IMR-90 (cell line): ENCODE results near the gene B4GALNT2. TPM values are rescaled to one million over a fixed set of nuclear protein-coding genes. Genes with fewer than 3 reads are reported as not detected.
"Not testable (repeated sequence)": the region's sequence is repeated elsewhere in the genome, so short reads cannot be mapped to it uniquely, and the experiment has no call there.

Experiments
- ATAC-seq: fragments of 200-7000 bp; cut with Tn5 transposase; 2 replicates; pipeline ENCODE4 v1.9.1; 2020; ENCODE audit warnings: low read depth, mild to moderate bottlenecking, moderate library complexity
- BruUV-seq: library from RNA; stranded (reverse); fragments of 400-500 nt; replicated peaks from 2 replicates; lab custom pipeline; 2021; lab: Mats Ljungman, UMichigan
- CTCF ChIA-PET: fragments of 300-600 bp; formaldehyde crosslinking; extraction: SDS; loops from one replicate; lab custom pipeline; 2021; ENCODE audit warnings: antibody characterized with exemption; lab: Yijun Ruan, JAX
- POLR2A ChIA-PET: fragments of 300-600 bp; sonication (Branson Sonifier 250); formaldehyde crosslinking; loops from one replicate; lab custom pipeline; 2022; ENCODE audit warnings: antibody characterized with exemption; ENCODE audit not compliant: unreplicated experiment; lab: Charles Lee
- DNase-seq: peaks from one replicate; pipeline ENCODE4 v3.0.0; 2013
- H2AFZ ChIP-seq: replicated peaks from 2 replicates; pipeline ENCODE3; 2013; ENCODE audit warnings: low read length, mild to moderate bottlenecking; ENCODE audit not compliant: poor library complexity
- H2AK5ac ChIP-seq: 2 replicates; pipeline ENCODE4 v1.6.1; 2013; ENCODE audit warnings: low read depth, low read length, inconsistent platforms
- H2AK9ac ChIP-seq: replicated peaks from 2 replicates; pipeline ENCODE3; 2013; ENCODE audit warnings: mild to moderate bottlenecking, low read depth, low read length, moderate library complexity; ENCODE audit not compliant: poor library complexity
- H2BK120ac ChIP-seq: 2 replicates; pipeline ENCODE4 v1.6.1; 2013; ENCODE audit warnings: low read depth, low read length, inconsistent platforms
- H2BK15ac ChIP-seq: 3 replicates; pipeline ENCODE4 v1.6.1; 2013; ENCODE audit warnings: low read depth, low read length, inconsistent platforms
- H2BK20ac ChIP-seq: 2 replicates; pipeline ENCODE4 v1.6.1; 2013; ENCODE audit warnings: low read depth, mild to moderate bottlenecking, inconsistent platforms, low read length, moderate library complexity
- H2BK5ac ChIP-seq: 2 replicates; pipeline ENCODE4 v1.6.1; 2013; ENCODE audit warnings: mild to moderate bottlenecking, low read depth, low read length, inconsistent platforms; ENCODE audit not compliant: poor library complexity, severe bottlenecking
- H3K14ac ChIP-seq: replicated peaks from 2 replicates; pipeline ENCODE4 v1.6.1; 2013; ENCODE audit warnings: low read depth, low read length, inconsistent platforms
- H3K18ac ChIP-seq: 2 replicates; pipeline ENCODE4 v1.6.1; 2013; ENCODE audit warnings: low read depth, low read length, control low read depth
- H3K23ac ChIP-seq: 2 replicates; pipeline ENCODE4 v1.6.1; 2013; ENCODE audit warnings: low read depth, low read length, inconsistent platforms
- H3K27ac ChIP-seq: 2 replicates; pipeline ENCODE4 v1.5.1; 2013; ENCODE audit warnings: mild to moderate bottlenecking, control low read depth, low read length; ENCODE audit not compliant: insufficient read depth
- H3K27me3 ChIP-seq: 2 replicates; pipeline ENCODE4 v1.6.1; 2013; ENCODE audit warnings: low read length; ENCODE audit not compliant: control insufficient read depth, insufficient read depth
- H3K36me3 ChIP-seq: 2 replicates; pipeline ENCODE4 v1.6.1; 2013; ENCODE audit warnings: low read length, mixed read lengths; ENCODE audit not compliant: control insufficient read depth, insufficient read depth
- H3K4ac ChIP-seq: 2 replicates; pipeline ENCODE4 v1.6.1; 2013; ENCODE audit warnings: low read depth, low read length, inconsistent platforms
- H3K4me1 ChIP-seq: 2 replicates; pipeline ENCODE4 v1.6.1; 2013; ENCODE audit warnings: low read length, mixed read lengths; ENCODE audit not compliant: control insufficient read depth, insufficient read depth
- H3K4me2 ChIP-seq: 2 replicates; pipeline ENCODE4 v1.6.1; 2013; ENCODE audit warnings: low read depth, mild to moderate bottlenecking, control low read depth, low read length, moderate library complexity
- H3K4me3 ChIP-seq: 2 replicates; pipeline ENCODE4 v1.5.1; 2013; ENCODE audit warnings: low read depth, mild to moderate bottlenecking, control low read depth, low read length, moderate library complexity; ENCODE audit not compliant: insufficient read depth
- H3K56ac ChIP-seq: 2 replicates; pipeline ENCODE4 v1.6.1; 2013; ENCODE audit warnings: low read length, inconsistent platforms; ENCODE audit not compliant: insufficient read depth; ENCODE audit errors: extremely low read depth
- H3K79me1 ChIP-seq, 2 experiments: 2 replicates each; pipeline ENCODE4 v1.6.1; 2013; ENCODE audit warnings: low read length in 2 of 2, inconsistent platforms in 1 of 2, low read depth in 1 of 2
- H3K9ac ChIP-seq: 2 replicates; pipeline ENCODE4 v1.6.1; 2013; ENCODE audit warnings: low read depth, low read length, control low read depth
- H3K9me1 ChIP-seq: 2 replicates; pipeline ENCODE4 v1.6.1; 2013; ENCODE audit warnings: low read length, inconsistent platforms; ENCODE audit not compliant: insufficient read depth
- H3K9me3 ChIP-seq: 2 replicates; pipeline ENCODE4 v1.6.1; 2013; ENCODE audit warnings: low read length; ENCODE audit not compliant: control insufficient read depth, insufficient read depth
- H4K20me1 ChIP-seq: 2 replicates; pipeline ENCODE4 v1.6.1; 2013; ENCODE audit warnings: low read length, inconsistent platforms; ENCODE audit not compliant: insufficient read depth
- H4K5ac ChIP-seq: 2 replicates; pipeline ENCODE4 v1.6.1; 2013; ENCODE audit warnings: mild to moderate bottlenecking, low read depth, low read length, control low read depth
- H4K8ac ChIP-seq, 2 experiments: 2 replicates each; pipeline ENCODE4 v1.6.1; 2013; ENCODE audit warnings: low read depth in 2 of 2, low read length in 2 of 2, control low read depth in 1 of 2, inconsistent platforms in 1 of 2
- H4K91ac ChIP-seq: 2 replicates; pipeline ENCODE4 v1.6.1; 2013; ENCODE audit warnings: low read depth, low read length, inconsistent platforms; ENCODE audit not compliant: insufficient read depth
- WGBS, 2 experiments: methylation state at CpG; one replicate each; pipeline versions ENCODE4 v1.1.5 to v1.1.7; 2013; ENCODE audit warnings: missing lambda C conversion rate in 2 of 2; ENCODE audit not compliant: insufficient read length in 1 of 2; ENCODE audit errors: extremely low coverage in 2 of 2; 5-methylcytosine and 5-hydroxymethylcytosine counted together
- dilution Hi-C: fragments of 300-500 bp; cut with HindIII; formaldehyde crosslinking; loops from one replicate; pipeline ENCODE4 v1.14.3; 2018; ENCODE audit warnings: low sequenced_read_pairs; ENCODE audit not compliant: unreplicated experiment
- in situ Hi-C: fragments of 300-500 bp; cut with MboI; formaldehyde crosslinking; loops from 3 replicates; pipeline ENCODE4 v1.14.3; 2019; ENCODE audit warnings: low sequenced_read_pairs, inconsistent platforms, mixed read lengths
- intact Hi-C: fragments of 100-400 bp; cut with micrococcal nuclease; formaldehyde crosslinking; loops from 2 replicates; pipeline ENCODE4 v1.10.0; 2022
- polyA plus RNA-seq, 3 experiments: library from polyadenylated mRNA; depleted of rRNA; stranded (reverse); fragments of >200 nt; gene quantifications; 2 replicates each; pipeline ENCODE4 v1.2.3, GENCODE V29; 2012; ENCODE audit warnings: low replicate concordance in 1 of 3
- total RNA-seq: library from RNA; depleted of rRNA; stranded (reverse); fragments of >200 nt; gene quantifications from 2 replicates; pipeline ENCODE4 v1.2.3, GENCODE V29; 2012

The B4GALNT2 gene
- total and polyA plus RNA-seq, 2 of the 4 experiments (the other 2 are of a cell fraction) = not detected

GRCh38 chr17:49126183-49126859 is 6.2 kb upstream of the B4GALNT2 start:
- H2BK120ac ChIP-seq, H4K20me1 ChIP-seq, in situ Hi-C loops, H3K9me1 ChIP-seq, H3K4ac ChIP-seq, intact Hi-C loops, H3K27ac ChIP-seq, H3K27me3 ChIP-seq, H3K14ac ChIP-seq, H4K8ac ChIP-seq, H3K79me1 ChIP-seq, H3K56ac ChIP-seq, ATAC-seq, H4K91ac ChIP-seq, DNase-seq, H2BK15ac ChIP-seq, CTCF ChIA-PET, H2AK5ac ChIP-seq, H2AFZ ChIP-seq, H3K4me2 ChIP-seq, POLR2A ChIA-PET, dilution Hi-C loops, H2AK9ac ChIP-seq, H2BK5ac ChIP-seq, BruUV-seq, H3K23ac ChIP-seq, H3K4me1 ChIP-seq, H4K5ac ChIP-seq, H3K36me3 ChIP-seq, H3K4me3 ChIP-seq, H3K18ac ChIP-seq, H3K9ac ChIP-seq, H2BK20ac ChIP-seq: not testable (repeated sequence)
- no CpG with 5 or more reads among the region's 10 CpGs for WGBS, 2 experiments
- peaks cover 18% of the 10 kb centered on the region for H3K9me3 ChIP-seq

- H3K27ac ChIP-seq, ATAC-seq, in situ Hi-C loops, H2AK5ac ChIP-seq, H3K4ac ChIP-seq, POLR2A ChIA-PET, H3K36me3 ChIP-seq, H3K4me1 ChIP-seq, H3K23ac ChIP-seq, H2AFZ ChIP-seq, H4K8ac ChIP-seq, H3K4me2 ChIP-seq, H3K4me3 ChIP-seq, H3K9ac ChIP-seq, BruUV-seq, CTCF ChIA-PET, DNase-seq, H4K5ac ChIP-seq, H4K91ac ChIP-seq, H2BK20ac ChIP-seq, H3K56ac ChIP-seq, dilution Hi-C loops, intact Hi-C loops, H2BK5ac ChIP-seq, H3K18ac ChIP-seq, H3K79me1 ChIP-seq, H4K20me1 ChIP-seq, H3K9me1 ChIP-seq, H2AK9ac ChIP-seq, H3K14ac ChIP-seq, H2BK120ac ChIP-seq, H2BK15ac ChIP-seq: not testable (repeated sequence)
- Histone ChIP-seq H3K27me3 (peaks cover 17% of the 10 kb centered on the region), H3K9me3 (peaks cover 11% of the 10 kb centered on the region)
- 44% methylated on average over 1 of the region's 2 CpGs; no CpG with 5 or more reads in 1 of the 2 experiments for WGBS, 2 experiments
These were observed 3.1 kb upstream of the B4GALNT2 start for GRCh38 chr17:49129359-49129950.
